Mammary epithelial cell (primary cell): ENCODE measurements around the gene SOCS2.

Source experiments
- EZH2 ChIP-seq: IDR thresholded peaks from 2 replicates; pipeline ENCODE4 v1.6.1; 2012; ENCODE audit warnings: low read length, inconsistent platforms, borderline replicate concordance
- TF ChIP-seq, protein P1 (sequence below), 2 donors: IDR thresholded peaks in 1 of 2; conservative IDR thresholded peaks in 1 of 2; 2 replicates each; pipeline ENCODE4 v1.5.1; 2011 to 2012; ENCODE audit warnings: inconsistent platforms in 2 of 2, low read length in 2 of 2, mild to moderate bottlenecking in 2 of 2, control low read depth in 1 of 2, low read depth in 1 of 2; ENCODE audit not compliant: insufficient read depth in 1 of 2; ENCODE audit errors: extremely low read depth in 1 of 2

GRCh38 chr12:93609281-93610192 is 37.1 kb downstream of the SOCS2 start:
- TF ChIP-seq, protein P1, sequence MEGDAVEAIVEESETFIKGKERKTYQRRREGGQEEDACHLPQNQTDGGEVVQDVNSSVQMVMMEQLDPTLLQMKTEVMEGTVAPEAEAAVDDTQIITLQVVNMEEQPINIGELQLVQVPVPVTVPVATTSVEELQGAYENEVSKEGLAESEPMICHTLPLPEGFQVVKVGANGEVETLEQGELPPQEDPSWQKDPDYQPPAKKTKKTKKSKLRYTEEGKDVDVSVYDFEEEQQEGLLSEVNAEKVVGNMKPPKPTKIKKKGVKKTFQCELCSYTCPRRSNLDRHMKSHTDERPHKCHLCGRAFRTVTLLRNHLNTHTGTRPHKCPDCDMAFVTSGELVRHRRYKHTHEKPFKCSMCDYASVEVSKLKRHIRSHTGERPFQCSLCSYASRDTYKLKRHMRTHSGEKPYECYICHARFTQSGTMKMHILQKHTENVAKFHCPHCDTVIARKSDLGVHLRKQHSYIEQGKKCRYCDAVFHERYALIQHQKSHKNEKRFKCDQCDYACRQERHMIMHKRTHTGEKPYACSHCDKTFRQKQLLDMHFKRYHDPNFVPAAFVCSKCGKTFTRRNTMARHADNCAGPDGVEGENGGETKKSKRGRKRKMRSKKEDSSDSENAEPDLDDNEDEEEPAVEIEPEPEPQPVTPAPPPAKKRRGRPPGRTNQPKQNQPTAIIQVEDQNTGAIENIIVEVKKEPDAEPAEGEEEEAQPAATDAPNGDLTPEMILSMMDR (conservative IDR thresholded peaks at IDR 0.05 in 1 of 2, IDR thresholded peaks at IDR 0.05 in 1 of 2; ENCODE audit: extremely low read depth in 1 of 2, insufficient read depth in 1 of 2, low read depth in 1 of 2, low read length in 2 of 2): no peak
- no peak for TF ChIP-seq EZH2
